ENCODE data around the gene HBZ.
"Not testable (repeated sequence)": the region's sequence is repeated elsewhere in the genome, so short reads cannot be mapped to it uniquely, and the experiment has no call there.

HBZ gene

GRCh38 chr16:180101-180675 is 27.7 kb downstream of the HBZ start, which contains the start of gene HBQ1:
Gene HBQ1, plus strand, starts transcription at chr16:180459. Its CDS starts 28 bp downstream, at chr16:180487.
- no peak for DNase-seq

GRCh38 chr16:180681-181564 is 28.5 kb downstream of the HBZ start:
- DNase-seq = peak; percentile 49 to 60

- no peak for DNase-seq
Measured at GRCh38 chr16:181565-182021, 29.1 kb downstream of the HBZ start.

DNA sequence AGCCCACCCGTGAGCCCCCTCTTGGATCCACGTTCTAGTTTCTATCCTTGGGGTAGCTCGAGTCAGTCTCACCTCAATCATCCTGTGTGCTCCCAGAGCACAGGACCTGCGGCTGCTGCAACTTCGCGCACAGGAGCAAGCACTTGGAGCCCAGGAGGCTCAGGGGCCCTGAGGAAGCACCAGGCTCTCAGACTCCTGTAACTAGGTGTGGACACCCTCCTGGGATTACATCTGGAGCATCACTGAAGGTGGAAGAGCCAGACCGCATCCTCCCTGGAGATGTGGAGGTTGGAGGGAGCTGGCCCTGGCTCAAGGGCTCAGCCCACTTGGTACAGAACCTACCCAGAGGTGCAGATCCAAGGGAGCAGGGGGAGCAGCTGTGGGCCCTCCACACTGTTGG is 30.6 kb downstream of the HBZ start:
- no peak for DNase-seq

DNA sequence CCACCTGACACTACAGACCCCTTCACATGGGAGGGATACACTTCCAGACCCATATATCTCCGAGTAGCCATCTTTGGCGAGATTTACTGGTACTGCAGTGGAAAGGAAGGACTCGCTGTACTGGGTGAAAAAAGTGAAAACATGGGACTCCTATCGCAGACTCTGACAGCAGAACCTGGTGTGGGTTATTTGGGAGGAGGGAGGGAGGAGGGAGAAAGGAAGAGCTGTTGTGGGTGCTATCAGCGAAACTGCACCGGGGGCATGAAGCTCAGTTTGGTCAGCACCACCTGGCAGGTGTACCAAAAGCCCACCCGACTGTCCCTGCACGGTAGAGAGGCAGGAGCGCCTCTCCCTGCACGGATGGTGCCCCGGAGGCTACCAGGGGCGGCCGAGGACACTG is 32.8 kb downstream of the HBZ start:
- no peak for DNase-seq

DNA sequence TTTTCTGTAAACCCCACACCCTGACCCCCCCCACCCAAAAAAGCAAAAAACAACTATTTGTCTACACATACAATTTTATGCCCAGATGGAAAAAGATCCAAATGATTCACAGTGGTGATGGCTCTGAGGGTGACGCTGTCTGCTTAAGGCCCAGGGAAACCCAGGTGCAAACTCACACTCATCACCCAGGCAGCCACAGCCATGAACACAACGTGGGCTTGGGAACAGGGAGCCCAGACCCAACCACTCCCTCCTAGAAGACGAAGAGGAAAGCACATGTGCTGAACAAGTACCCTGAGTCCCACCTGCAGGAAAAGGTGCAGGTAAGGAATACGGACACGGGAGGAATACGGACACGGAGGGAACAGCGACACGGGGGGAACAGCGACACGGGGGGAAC is 33.2 kb downstream of the HBZ start:
- no peak for DNase-seq

DNA sequence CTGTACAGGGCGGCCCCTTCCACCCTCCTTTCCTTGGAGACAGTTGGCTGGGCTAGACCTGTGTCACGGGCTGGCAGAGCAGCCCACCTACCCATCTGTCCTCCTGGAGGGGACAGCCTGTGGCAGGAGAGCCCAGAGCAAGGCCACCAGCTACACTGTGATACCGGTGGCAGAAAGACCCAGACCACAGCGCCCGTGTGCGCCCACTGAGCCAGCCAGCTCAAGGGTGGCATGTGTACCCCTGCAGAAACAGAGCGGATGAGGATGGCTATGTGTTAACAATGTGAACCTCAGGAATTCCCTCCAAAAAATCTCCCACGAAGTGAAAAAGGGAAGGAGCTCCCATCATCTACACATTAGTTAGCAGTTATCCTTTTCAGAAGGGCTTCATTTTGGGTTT is 34.9 kb downstream of the HBZ start:
- DNase-seq = no peak

GRCh38 chr16:188674-189073 is 36.2 kb downstream of the HBZ start:
- no peak for DNase-seq

DNA sequence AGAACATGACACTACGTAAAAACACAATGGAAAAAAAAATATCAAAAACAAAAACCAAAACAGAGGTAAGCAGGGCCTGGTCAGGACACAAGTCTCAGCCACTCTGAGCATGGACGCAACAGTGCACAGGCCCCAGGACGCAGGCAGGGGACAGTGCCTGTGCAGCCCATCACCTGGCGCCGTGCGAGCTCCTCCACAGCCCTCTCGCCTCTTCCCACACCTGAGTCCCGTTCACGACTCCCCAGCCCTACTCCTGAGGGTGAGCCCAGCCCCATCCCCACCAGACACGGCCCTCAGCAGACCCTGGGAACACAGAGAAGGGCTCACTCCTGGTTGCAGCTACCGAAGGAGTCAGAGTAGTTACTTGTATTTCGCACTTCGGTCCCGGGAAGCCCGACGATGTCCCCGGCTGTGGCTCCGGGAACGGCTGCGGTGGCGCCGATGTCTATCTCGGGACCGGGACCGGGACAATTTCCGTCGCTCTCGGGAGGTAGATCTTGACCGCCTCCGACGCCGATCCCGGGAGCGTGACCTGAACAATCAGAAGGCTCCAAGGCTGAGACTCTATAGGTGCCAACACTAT is 37.3 kb downstream of the HBZ start:
- DNase-seq = no peak

DNA sequence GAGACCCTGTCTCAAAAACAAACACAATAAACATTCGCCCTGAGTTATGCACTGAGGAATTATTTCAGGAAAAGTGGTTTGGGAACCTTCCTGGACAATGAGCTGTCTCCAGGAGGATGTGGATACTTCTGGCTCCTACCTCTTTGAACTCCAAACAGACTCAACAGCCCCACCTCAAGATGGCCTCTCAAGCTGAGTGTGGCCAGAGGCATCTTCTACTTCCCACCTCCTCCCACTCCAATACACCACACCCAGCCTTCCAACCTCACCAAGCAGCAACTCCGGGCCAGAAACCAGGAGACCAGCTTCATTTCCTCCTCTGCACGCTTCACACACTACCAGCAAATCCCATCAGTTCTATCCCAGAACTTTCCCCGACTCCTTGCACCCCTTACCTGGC is 39.4 kb downstream of the HBZ start:
- DNase-seq = no peak

- DNase-seq = no peak
Measured at GRCh38 chr16:192686-193085, 40.2 kb downstream of the HBZ start.

GRCh38 chr16:193441-193840 is 41.0 kb downstream of the HBZ start:
- no peak for DNase-seq

DNA sequence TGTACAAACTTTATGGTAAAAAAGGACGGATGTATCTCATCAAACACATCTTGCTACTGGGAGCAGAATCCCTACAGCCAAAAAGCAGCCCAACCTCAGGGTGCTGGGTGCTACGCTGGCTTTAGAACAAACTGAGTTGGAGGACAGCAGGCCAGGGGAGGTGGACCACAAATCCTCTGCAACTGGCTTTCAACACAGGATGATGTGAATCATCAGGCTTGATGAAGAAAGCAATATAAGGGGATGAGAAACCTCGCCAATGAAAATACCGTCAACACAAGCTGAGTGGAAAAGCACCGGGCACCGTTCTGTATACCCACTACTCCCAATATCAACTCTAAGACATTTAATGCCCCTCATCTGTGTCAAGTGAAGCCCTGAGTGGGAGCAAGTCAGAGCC is 42.1 kb downstream of the HBZ start:
- no peak for DNase-seq

DNA sequence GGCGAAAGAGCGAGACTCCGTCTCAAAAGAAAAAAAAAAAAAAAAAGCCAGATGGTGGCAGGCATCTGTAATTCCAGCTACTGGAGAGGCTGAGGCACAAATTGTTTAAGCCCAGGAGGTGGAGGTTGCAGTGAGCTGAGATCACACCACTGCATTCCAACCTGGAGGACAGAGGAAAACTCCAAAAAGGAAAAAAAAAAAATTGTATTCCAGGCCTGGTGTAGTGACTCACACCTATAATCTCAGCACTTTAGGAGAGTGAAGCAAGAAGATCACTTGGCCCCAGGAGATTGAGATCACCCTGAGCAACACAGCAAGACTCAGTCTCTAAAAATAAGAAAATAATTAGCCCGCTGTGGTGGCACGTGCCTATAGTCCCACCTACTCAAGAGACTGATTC is 47.9 kb downstream of the HBZ start:
- DNase-seq = no peak

GRCh38 chr16:203246-203645 is 50.8 kb downstream of the HBZ start:
- DNase-seq = no peak

DNA sequence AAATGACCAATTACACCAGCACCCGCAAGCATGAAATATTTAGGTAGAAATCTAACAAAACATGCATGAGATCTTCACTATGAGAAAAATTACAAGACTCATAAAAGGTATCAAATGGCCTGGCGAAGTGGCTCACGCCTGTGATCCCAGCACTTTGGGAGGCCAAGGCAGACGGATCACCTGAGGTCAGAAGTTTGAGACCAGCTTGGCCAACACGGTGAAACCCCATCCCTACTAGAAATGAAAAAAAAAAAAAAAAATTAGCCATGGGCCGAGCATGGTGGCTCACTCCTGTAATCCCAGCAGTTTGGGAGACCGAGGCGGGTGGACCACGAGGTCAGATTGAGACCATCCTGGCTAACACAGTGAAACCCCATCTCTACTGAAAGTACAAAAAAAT is 51.6 kb downstream of the HBZ start:
- not testable (repeated sequence) for DNase-seq
